GM18951 (cell line): ENCODE measurements around the gene ESCO1.

Source experiments
- POLR2A ChIP-seq: IDR thresholded peaks from 4 replicates; pipeline ENCODE4 v1.6.1; 2011; ENCODE audit warnings: mild to moderate bottlenecking; ENCODE audit not compliant: insufficient read length, insufficient read depth; ENCODE audit errors: extremely low read depth
- in situ Hi-C: fragments of 300-500 bp; cut with MboI; formaldehyde crosslinking; loops from one replicate; pipeline ENCODE4 v1.12.0; 2022; ENCODE audit warnings: low sequenced_read_pairs, mixed read lengths, inconsistent platforms; ENCODE audit not compliant: unreplicated experiment

Gene ESCO1

DNA sequence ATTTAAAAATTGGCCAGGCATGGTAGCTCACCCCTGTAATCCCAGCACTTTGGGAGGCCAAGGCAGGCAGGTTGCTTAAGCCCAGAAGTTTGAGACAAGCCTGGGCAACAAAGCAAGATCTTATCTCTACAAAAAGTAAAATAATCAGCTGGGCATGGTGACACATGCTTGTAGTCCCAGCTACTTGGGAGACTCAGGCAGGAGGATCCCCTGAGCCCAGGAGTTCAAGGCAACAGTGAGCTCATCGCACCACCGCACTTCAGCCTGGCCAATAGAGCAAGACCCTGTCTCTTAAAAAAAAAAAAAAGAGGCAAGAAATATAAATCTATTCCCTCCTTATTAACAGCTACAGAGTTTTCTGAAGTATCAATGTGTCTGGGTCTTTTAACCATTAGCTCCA, 51.9 kb downstream of the ESCO1 start:
- in situ Hi-C loops, result no loop called here
- TF ChIP-seq POLR2A, result no peak

DNA sequence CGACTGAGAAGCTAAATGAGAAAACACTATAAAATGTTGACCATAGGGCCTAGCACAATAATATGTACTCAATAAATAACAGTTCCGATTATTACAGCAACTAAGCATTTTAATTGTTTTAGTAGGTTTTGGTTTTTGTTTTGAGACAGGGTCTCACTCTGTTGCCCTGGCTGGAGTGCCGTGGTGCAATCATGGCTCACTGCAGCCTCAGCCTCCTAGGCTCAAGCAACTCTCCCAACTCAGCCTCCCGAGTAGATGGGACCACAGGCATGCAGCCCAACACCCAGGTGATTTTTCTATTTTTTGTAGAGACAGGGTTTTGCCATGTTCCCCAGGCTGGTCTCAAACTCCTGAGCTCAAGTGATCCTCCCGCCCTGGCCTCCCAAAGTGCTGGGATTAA, 54.1 kb downstream of the ESCO1 start:
- in situ Hi-C loops, result no loop called here
- no peak for TF ChIP-seq POLR2A

DNA sequence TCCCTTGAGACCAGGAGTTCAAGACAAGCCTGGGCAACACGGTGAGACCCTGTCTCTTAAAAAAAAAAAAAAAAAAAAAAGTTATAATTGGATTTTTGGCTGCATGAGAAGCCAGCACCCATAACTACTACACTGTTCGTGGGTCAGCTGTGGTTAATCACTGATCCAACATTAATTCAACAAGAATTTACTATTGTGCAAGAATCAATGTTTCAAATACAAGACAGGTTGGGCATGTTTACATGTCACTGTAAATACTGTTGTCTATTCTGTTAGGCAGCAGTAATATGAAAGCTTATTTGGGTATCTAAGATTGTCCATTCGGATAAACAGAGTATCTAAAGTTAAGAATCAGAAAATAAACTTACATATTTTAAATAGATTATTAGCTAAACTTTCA, 62.3 kb downstream of the ESCO1 start:
- in situ Hi-C loops, result no loop called here
- TF ChIP-seq POLR2A, result no peak

DNA sequence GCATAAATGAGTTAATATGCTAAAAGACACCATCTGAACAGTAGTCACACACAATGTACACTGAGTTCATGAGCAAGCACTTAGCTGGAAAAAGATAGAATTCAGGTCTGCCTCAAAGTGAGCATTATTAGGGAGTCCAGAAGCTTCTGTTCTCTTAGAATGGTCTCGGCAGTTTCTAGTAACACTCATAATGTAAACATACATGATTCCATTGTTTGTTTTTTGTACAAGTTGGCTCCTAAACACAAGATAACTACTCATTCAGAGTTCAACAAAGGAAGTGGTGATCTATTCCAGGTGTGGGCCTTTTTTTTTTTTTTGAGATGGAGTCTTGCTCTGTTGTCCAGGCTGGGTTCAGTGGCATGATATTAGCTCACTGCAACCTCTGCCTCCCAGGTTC, 66.2 kb downstream of the ESCO1 start:
- TF ChIP-seq POLR2A, result no peak
- in situ Hi-C loops, result no loop called here

DNA sequence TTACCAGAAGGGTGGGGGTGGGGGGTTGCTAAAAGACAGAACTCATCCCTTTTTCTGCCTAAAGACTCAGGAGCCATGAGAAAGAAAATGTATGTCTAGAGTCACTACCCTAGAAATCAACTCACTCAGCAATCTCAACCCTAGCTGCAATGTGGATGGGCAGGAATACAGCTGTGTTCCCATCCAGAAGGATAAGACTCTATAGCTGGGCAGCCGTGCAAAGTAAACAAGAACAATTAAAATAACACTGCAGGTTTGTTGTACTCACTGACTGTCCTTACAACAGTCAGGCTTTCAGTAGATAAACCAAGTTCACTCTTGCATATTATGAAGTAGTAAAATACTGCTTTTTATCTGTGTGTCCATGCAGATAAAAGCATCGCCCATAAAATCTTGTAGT, 74.0 kb downstream of the ESCO1 start:
- in situ Hi-C loops, result no loop called here

DNA sequence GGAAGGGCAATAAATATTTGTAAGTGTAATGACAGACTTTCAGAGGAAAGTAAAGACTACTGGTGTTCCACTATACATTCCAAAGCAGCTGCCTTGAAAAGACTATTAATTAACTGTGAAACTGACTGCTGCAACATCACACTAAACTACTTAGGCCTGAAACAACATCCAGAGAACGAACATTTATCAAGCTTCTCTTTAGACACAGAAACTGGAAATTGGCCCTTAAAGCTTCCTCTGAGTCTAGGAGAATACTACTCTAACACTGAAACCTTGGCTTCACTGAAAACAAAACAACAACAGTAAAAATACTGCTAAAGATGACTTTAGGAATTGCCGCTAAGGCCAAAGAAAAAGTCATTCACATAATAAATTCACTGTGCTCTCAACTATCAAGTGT, 74.6 kb downstream of the ESCO1 start:
- TF ChIP-seq POLR2A, result no peak
- in situ Hi-C loops, result no loop called here

More for the DNA sequence above, 74.0 kb downstream of the ESCO1 start:
- TF ChIP-seq POLR2A, result no peak

DNA sequence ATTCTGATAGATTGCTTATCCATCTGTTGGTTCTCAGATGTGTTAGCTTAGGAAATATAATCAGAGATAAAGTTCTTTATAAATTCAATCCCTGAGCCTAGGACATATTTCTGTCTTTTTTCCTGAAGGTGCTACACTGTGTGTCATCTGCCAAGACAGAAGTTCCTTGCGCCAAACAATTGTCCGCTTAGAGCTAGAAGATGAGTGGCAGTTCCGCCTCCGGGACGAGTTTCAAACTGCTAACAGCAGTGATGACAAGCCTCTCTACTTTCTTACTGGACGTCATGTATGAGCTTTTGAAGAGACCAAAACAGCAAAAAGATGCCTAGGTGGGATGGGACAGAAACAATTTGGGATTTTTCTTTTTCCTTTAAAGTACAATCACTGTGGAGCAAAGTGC, 78.0 kb downstream of the ESCO1 start:
- no peak for TF ChIP-seq POLR2A
- in situ Hi-C loops, result no loop called here

DNA sequence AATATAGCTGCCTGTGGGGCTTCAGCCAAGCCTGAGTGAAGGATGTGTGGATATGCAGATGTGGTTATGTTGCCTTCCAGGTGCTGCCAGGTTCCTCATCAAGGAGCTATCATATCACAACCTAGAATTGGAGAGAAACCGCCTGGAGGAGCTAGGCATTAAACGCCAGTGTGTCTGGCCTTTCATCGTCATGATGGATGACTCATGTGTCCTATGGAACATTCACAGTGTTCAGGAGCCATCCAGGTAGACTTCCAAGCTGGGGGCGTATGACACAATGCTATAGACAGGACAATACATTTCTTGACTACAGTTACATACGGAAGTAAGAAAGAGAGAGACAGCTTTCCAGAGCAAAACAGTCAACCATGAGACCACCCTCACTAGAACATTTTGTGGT, 86.8 kb downstream of the ESCO1 start:
- in situ Hi-C loops, result no loop called here
- no peak for TF ChIP-seq POLR2A

DNA sequence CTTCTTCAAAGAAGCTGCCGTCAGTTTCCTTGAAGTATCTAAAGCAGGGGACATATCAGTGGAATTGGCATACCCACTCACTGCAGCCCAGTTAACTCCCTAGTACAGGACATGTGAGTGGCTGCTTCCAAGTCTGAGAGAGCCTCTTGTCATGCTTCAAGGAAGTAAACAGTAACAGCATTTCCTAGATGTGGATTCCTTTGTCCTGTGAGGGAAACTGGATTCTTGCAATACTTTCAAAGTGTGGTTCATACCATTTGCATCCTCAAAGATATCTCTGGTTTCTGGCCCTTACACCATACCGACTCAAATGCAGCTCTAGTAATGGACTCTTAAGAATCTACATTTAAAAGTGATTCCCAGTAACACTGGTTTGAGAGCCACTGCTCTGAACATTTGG, 87.2 kb downstream of the ESCO1 start:
- in situ Hi-C loops, result no loop called here
- no peak for TF ChIP-seq POLR2A

DNA sequence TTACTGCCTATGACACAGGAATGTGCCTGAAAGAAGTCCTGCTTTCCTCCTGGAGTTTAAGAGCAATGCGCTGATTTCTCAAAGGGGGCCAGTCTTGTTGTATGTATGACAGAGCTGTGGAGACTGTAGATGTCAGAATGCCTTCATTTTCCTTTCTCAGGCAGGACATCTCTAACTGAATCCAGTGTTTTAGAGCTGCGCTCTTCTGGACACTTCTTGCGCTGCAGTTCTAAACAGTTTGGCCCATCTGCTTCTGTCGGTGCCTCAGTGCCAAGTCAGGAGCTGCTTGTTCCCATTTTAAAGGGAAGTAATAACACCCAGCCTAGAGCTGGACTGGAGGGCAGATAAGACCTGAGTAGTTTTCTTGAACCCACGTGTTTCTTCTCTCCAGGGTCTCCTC, 91.4 kb downstream of the ESCO1 start:
- TF ChIP-seq POLR2A, result no peak
- in situ Hi-C loops, result no loop called here

DNA sequence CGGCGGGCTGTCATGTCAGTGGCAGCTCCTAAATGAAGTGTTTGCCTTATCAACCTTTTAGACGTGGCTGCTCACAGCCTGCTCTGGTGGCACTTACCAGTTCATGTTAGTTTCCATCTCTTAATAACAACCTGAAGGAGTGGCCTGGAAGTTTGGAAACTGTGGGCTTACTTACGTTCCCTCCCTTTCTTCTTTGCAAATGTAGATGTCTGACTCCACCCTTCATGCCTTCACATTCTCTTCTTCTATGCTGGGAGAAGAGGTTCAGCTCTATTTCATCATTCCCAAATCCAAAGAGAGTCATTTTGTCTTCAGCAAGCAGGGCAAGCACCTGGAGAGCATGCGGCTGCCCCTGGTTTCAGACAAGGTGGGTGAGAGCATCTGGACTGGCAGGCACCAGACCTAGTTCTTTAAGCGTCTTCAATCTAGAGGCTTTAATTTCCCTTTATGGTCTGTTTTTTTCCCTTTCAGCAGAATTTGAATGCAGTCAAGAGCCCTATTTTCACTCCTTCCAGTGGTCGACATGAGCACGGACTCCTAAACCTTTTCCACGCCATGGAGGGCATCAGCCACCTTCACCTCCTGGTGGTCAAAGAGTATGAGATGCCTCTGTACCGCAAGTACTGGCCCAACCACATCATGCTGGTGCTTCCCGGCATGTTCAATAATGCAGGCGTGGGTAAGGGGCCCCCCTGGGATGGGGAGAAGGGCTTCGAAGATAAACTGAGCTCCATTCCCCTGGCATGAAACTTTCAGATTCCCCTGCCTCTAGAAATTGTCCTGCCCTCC, 92.4 kb downstream of the ESCO1 start:
- in situ Hi-C loops, result no loop called here
- TF ChIP-seq POLR2A, result no peak

DNA sequence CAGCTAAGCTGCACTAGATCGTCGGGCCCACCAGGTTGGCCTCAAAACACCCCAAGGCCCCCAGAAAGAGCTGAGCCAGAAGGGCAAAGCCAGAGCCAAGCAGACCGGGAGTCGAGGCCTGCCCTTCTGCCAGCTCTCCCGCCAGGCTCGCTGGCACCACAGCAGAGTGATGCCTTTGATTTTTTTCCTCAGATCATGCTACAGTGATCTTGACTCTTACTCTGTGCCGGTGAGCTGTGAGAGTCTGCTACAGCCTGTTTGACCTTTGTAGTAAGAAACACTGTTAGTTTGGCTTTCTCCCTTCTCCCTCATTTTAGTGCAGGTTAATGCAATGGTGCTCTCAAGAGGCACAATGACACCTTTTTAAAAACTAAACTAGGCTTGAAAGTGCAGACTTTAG, 97.8 kb downstream of the ESCO1 start:
- no peak for TF ChIP-seq POLR2A
- in situ Hi-C loops, result no loop called here

DNA sequence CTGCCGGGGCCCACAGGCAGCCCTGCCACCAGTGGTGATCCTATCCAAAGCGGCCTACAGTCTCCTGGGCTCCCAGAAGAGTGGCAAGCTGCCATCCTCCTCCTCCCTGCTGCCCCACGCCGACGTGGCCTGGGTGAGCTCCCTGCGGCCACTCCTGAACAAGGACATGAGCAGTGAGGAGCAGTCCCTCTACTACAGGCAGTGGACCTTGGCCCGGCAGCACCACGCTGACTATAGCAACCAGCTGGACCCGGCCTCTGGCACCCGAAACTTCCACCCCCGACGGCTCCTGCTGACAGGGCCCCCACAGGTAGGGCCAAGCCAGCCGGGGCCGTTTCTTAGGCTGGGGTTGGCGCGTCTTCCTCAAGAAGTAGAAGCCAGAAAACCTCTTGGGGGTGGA, 100.5 kb downstream of the ESCO1 start:
- in situ Hi-C loops, result loop anchor here (25.0 kb wide), 1 partner anchor 462 kb away; no protein-coding TSS in a partner anchor
- no peak for TF ChIP-seq POLR2A

DNA sequence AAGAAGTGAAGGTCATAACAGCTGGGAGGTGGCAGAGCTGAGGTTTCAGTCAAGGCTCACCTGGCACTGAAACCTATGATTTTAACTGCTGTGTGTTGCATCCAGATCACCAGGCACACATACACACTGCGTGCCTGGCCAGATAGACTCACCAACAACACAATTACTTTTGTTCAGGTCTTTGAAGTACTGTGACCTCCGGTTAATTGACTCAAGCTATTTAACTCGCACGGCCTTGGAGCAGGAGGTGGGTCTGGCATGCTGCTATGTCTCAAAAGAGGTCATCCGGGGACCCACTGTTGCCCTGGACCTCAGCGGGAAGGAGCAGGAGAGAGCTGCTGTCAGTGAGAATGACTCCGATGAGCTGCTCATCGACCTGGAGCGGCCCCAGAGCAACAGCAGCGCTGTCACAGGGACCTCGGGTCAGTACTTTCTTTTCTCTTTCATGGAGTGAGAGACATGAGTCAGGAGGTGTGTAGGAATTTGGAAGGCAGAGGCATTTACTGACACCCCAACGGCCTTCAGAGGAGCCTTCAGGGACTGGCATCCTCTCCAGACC, 104.1 kb downstream of the ESCO1 start:
- in situ Hi-C loops, result loop anchor here (25.0 kb wide), 1 partner anchor 466 kb away; no protein-coding TSS in a partner anchor
- no peak for TF ChIP-seq POLR2A

DNA sequence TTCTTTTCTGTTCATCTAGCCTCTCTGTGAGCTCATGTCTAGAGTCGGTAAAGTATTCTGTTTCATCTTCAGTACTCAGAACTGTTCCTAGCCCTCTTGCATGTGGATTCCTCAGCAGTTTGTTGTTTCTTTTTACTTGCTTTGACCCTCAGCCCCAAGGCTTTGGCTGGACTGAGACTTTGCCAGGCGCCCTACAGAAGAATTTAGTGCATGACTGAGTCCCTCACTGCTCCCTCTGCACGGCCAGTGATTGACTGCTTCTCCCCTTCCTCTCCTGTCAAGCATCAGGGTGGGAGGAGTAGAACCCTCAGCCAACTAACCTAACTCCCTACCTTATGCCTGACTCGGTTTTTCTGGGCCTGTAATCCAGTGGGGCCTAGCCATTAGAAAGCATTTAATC, 109.8 kb downstream of the ESCO1 start:
- in situ Hi-C loops, result loop anchor here (25.0 kb wide), 1 partner anchor 472 kb away; no protein-coding TSS in a partner anchor
- no peak for TF ChIP-seq POLR2A
